AG09319 (cell line): ENCODE data around the gene SPDYE3.
"Not testable (repeated sequence)": the region's sequence is repeated elsewhere in the genome, so short reads cannot be mapped to it uniquely, and the experiment has no call there.

Source experiments
- DNase-seq: peaks from one replicate; pipeline ENCODE4 v3.0.0-alpha.2; 2010; ENCODE audit warnings: low read depth; ENCODE audit errors: extremely low read depth
- CTCF ChIP-seq: IDR thresholded peaks from 2 replicates; pipeline ENCODE4 v1.5.1; 2011; ENCODE audit warnings: low read depth, mild to moderate bottlenecking, inconsistent platforms, low read length, moderate library complexity

Gene SPDYE3

GRCh38 chr7:100349757-100350156 lies 42.3 kb downstream of the SPDYE3 start:
- no peak for DNase-seq
- no peak for TF ChIP-seq CTCF

- DNase-seq: no peak
- no peak for TF ChIP-seq CTCF
Measured at GRCh38 chr7:100351657-100352058, 44.2 kb downstream of the SPDYE3 start.

- not testable (repeated sequence) for DNase-seq
Measured at GRCh38 chr7:100352230-100352781, 44.8 kb downstream of the SPDYE3 start.

- no peak for DNase-seq
- no peak for TF ChIP-seq CTCF
Measured at GRCh38 chr7:100352984-100353684, 45.6 kb downstream of the SPDYE3 start.

- DNase-seq: no peak
- no peak for TF ChIP-seq CTCF
Measured at GRCh38 chr7:100353685-100354330, 46.3 kb downstream of the SPDYE3 start.

- no peak for DNase-seq
- no peak for TF ChIP-seq CTCF
Measured at GRCh38 chr7:100356416-100357068, 49.0 kb downstream of the SPDYE3 start.

- DNase-seq: no peak
Measured at GRCh38 chr7:100357131-100357561, 49.6 kb downstream of the SPDYE3 start.

More at GRCh38 chr7:100357131-100357561, 49.6 kb downstream of the SPDYE3 start:
- no peak for TF ChIP-seq CTCF
